GM13976 (cell line): ENCODE measurements around the gene DNAJB11.

Experiments
- DNase-seq: peaks from one replicate; pipeline ENCODE4 v3.0.0; 2012; ENCODE audit warnings: low spot score
- in situ Hi-C: fragments of 300-500 bp; cut with MboI; formaldehyde crosslinking; loops from one replicate; pipeline ENCODE4 v1.12.0; 2022; ENCODE audit warnings: low sequenced_read_pairs, mixed read lengths, inconsistent platforms; ENCODE audit not compliant: unreplicated experiment
- TF ChIP-seq, protein P1 (sequence below): IDR thresholded peaks from 2 replicates; pipeline ENCODE4 v1.5.1; 2012; ENCODE audit warnings: borderline replicate concordance, mild to moderate bottlenecking; ENCODE audit not compliant: insufficient read depth; ENCODE audit errors: extremely low read depth, missing control alignments, control extremely low read depth

The DNAJB11 gene

DNA sequence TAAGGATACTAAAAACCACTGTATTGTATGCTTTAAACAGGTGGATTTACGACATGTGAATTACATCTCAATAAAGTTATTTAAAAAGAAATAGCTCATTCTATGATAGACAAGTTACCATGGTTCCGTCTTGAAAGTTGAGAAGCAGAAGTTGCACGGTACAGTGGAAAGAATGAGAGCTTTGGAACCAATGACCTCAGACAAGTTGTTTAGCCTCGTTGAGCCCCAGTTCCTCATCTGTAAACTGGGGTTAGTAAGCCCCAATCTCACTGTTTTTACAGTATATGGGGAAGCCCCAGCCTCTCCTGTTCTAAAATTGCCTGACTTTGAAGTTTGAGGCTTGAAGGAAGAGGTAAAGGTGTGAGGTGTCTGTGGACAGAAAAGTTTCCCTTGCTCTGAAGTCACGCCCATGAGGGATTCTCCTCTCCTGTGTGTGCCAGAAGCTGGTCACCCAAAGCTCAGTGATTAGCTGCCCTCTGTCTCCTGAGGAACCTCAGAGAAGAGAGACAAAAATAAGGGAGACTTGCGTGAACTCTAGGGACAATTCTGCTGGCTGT, 36.3 kb upstream of the DNAJB11 start:
- in situ Hi-C loops, result no loop called here
- peak; percentile 55 for DNase-seq
- TF ChIP-seq, protein P1, sequence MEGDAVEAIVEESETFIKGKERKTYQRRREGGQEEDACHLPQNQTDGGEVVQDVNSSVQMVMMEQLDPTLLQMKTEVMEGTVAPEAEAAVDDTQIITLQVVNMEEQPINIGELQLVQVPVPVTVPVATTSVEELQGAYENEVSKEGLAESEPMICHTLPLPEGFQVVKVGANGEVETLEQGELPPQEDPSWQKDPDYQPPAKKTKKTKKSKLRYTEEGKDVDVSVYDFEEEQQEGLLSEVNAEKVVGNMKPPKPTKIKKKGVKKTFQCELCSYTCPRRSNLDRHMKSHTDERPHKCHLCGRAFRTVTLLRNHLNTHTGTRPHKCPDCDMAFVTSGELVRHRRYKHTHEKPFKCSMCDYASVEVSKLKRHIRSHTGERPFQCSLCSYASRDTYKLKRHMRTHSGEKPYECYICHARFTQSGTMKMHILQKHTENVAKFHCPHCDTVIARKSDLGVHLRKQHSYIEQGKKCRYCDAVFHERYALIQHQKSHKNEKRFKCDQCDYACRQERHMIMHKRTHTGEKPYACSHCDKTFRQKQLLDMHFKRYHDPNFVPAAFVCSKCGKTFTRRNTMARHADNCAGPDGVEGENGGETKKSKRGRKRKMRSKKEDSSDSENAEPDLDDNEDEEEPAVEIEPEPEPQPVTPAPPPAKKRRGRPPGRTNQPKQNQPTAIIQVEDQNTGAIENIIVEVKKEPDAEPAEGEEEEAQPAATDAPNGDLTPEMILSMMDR, result no peak

GRCh38 chr3:186536883-186537844, 33.4 kb upstream of the DNAJB11 start:
- no peak for DNase-seq
- in situ Hi-C loops, result loop anchor here (5.0 kb wide), 2 partner anchors 280 to 555 kb away; no protein-coding TSS in a partner anchor
- TF ChIP-seq, protein P1, result no peak

- in situ Hi-C loops, result loop anchor here (5.0 kb wide), 2 partner anchors 281 to 556 kb away; no protein-coding TSS in a partner anchor
- DNase-seq, result no peak
- TF ChIP-seq, protein P1, result no peak
These were observed 31.7 kb upstream of the DNAJB11 start for GRCh38 chr3:186538779-186539178.

- TF ChIP-seq, protein P1, result peak; percentile 54
- in situ Hi-C loops, result no loop called here
- peak; percentile 51 for DNase-seq
These were observed 30.2 kb upstream of the DNAJB11 start for GRCh38 chr3:186540221-186540834.

GRCh38 chr3:186540835-186541226, 29.7 kb upstream of the DNAJB11 start:
- TF ChIP-seq, protein P1, result no peak
- in situ Hi-C loops, result no loop called here
- no peak for DNase-seq

GRCh38 chr3:186544281-186544680, 26.2 kb upstream of the DNAJB11 start, which contains the start of gene CRYGS:
Gene CRYGS, minus strand, starts transcription at chr3:186544380. Its CDS starts 54 bp downstream, at chr3:186544326.
- DNase-seq, result no peak
- TF ChIP-seq, protein P1, result no peak
- in situ Hi-C loops, result no loop called here
